ENCODE results near the gene TAF3.

GRCh38 chr10:7887174-7887816 is 69.0 kb downstream of the TAF3 start:
- TF ChIP-seq CTCF (IDR thresholded peaks at IDR 0.05) = no peak
- no peak for TF ChIP-seq POLR2AphosphoS5 (IDR thresholded peaks at IDR 0.05)

All from stomach (tissue), 4 donors.